SIG-M5 treated with dmso at 0.1 percent for 504 hours (cell line): ENCODE measurements around the gene ZNF728.
"Not testable (repeated sequence)": the region's sequence is repeated elsewhere in the genome, so short reads cannot be mapped to it uniquely, and the experiment has no call there.

Source experiments
- DNase-seq: peaks from one replicate; lab custom pipeline; 2025; ENCODE audit not compliant: unreplicated experiment; lab: John Stamatoyannopoulos, UW

ZNF728 gene

GRCh38 chr19:23002690-23003422 lies at the start of gene ZNF728:
ZNF728 (minus strand) TSS chr19:23003176; CDS start chr19:23003030, 146 bp downstream.
- no peak for DNase-seq

- DNase-seq: no peak
Observed at GRCh38 chr19:23052349-23052748, 49.4 kb upstream of the ZNF728 start.

GRCh38 chr19:23049256-23049655 lies 46.3 kb upstream of the ZNF728 start:
- no peak for DNase-seq

GRCh38 chr19:23046743-23047142 lies 43.8 kb upstream of the ZNF728 start:
- DNase-seq: no peak

GRCh38 chr19:23033721-23034120 lies 30.7 kb upstream of the ZNF728 start:
- no peak for DNase-seq

- no peak for DNase-seq
Observed at GRCh38 chr19:23015660-23016059, 12.7 kb upstream of the ZNF728 start.

GRCh38 chr19:22994957-22995356 lies 8.0 kb downstream of the ZNF728 start:
- not testable (repeated sequence) for DNase-seq

- no peak for DNase-seq
Observed at GRCh38 chr19:22976248-22976647, 26.7 kb downstream of the ZNF728 start.

GRCh38 chr19:22975546-22976136 lies 27.3 kb downstream of the ZNF728 start:
- DNase-seq: not testable (repeated sequence)

- no peak for DNase-seq
Observed at GRCh38 chr19:22945560-22945959, 57.4 kb downstream of the ZNF728 start.

- DNase-seq: no peak
Observed at GRCh38 chr19:22935151-22935550, 67.8 kb downstream of the ZNF728 start.

GRCh38 chr19:22927576-22927975 lies 75.4 kb downstream of the ZNF728 start:
- not testable (repeated sequence) for DNase-seq

- DNase-seq: not testable (repeated sequence)
Observed at GRCh38 chr19:22925181-22925580, 77.8 kb downstream of the ZNF728 start.
